Activated T-cell treated with anti-CD3 and anti-CD28 coated beads, Interleukin-2, amount 50 U/mL, for 48 hours (primary cell): ENCODE data around the gene PRSS36.
A peak's percentile ranks its signal among the peaks of the same experiment; 100 is the strongest.
"Not testable (repeated sequence)": the region's sequence is repeated elsewhere in the genome, so short reads cannot be mapped to it uniquely, and the experiment has no call there.

Source experiments
- DNase-seq, 2 experiments: peaks; one replicate each; pipeline ENCODE4 v3.0.0-alpha.2; 2020

PRSS36 gene

GRCh38 chr16:31118223-31119155 lies 31.4 kb downstream of the PRSS36 start:
- DNase-seq, result no peak

GRCh38 chr16:31117384-31118222 lies 32.3 kb downstream of the PRSS36 start, which contains the start of gene KAT8:
Gene KAT8, plus strand, starts transcription at chr16:31117664. Its CDS starts 18 bp downstream, at chr16:31117682.
- peak; percentile 98 for DNase-seq

GRCh38 chr16:31114468-31114867 lies 35.4 kb downstream of the PRSS36 start:
- DNase-seq, result no peak

- DNase-seq, result no peak
Observed at GRCh38 chr16:31113121-31114120, 36.4 kb downstream of the PRSS36 start.

- no peak for DNase-seq
Observed at GRCh38 chr16:31112711-31113110, 37.2 kb downstream of the PRSS36 start.

GRCh38 chr16:31111881-31112466 lies 37.9 kb downstream of the PRSS36 start:
- no peak for DNase-seq

- no peak for DNase-seq
Observed at GRCh38 chr16:31110106-31111034, 39.5 kb downstream of the PRSS36 start.

- no peak for DNase-seq
Observed at GRCh38 chr16:31109622-31110021, 40.2 kb downstream of the PRSS36 start.

GRCh38 chr16:31108794-31109558 lies 40.9 kb downstream of the PRSS36 start:
- DNase-seq, result no peak

- DNase-seq, result peak; percentile 86 to 88
Observed at GRCh38 chr16:31108035-31108793, 41.7 kb downstream of the PRSS36 start, which contains the start of gene BCKDK. Gene BCKDK, plus strand, starts transcription at chr16:31108386. Its CDS starts 838 bp downstream, at chr16:31109224.

- DNase-seq, result peak; percentile 65 to 69
Observed at GRCh38 chr16:31107465-31107867, 42.4 kb downstream of the PRSS36 start.

- DNase-seq, result no peak
Observed at GRCh38 chr16:31106509-31107464, 43.1 kb downstream of the PRSS36 start.

GRCh38 chr16:31105677-31106213 lies 44.1 kb downstream of the PRSS36 start:
- DNase-seq, result peak; percentile 94 to 97

GRCh38 chr16:31100876-31101641 lies 48.8 kb downstream of the PRSS36 start:
- DNase-seq, result not testable (repeated sequence)

- DNase-seq, result no peak
Observed at GRCh38 chr16:31099860-31100638, 49.8 kb downstream of the PRSS36 start.
